ENCODE data around the gene PRKAR2B.
A peak's percentile ranks its signal among the peaks of the same experiment; 100 is the strongest.

The PRKAR2B gene

GRCh38 chr7:107196834-107197610 is 152.5 kb downstream of the PRKAR2B start:
- no peak for DNase-seq

GRCh38 chr7:107201795-107202450 is 157.4 kb downstream of the PRKAR2B start:
- peak; percentile 28 for DNase-seq

- DNase-seq = no peak
These were observed 159.1 kb downstream of the PRKAR2B start for GRCh38 chr7:107203607-107204006.

- peak; percentile 31 for DNase-seq
These were observed 161.6 kb downstream of the PRKAR2B start for GRCh38 chr7:107206136-107206535.

- no peak for DNase-seq
These were observed 162.2 kb downstream of the PRKAR2B start for GRCh38 chr7:107206706-107207105.

GRCh38 chr7:107207459-107207858 is 163.0 kb downstream of the PRKAR2B start:
- DNase-seq = no peak

GRCh38 chr7:107208024-107208521 is 163.6 kb downstream of the PRKAR2B start:
- DNase-seq = peak; percentile 73

GRCh38 chr7:107208563-107208962 is 164.1 kb downstream of the PRKAR2B start:
- no peak for DNase-seq

- no peak for DNase-seq
These were observed 165.1 kb downstream of the PRKAR2B start for GRCh38 chr7:107209565-107209964.

GRCh38 chr7:107210400-107210799 is 165.9 kb downstream of the PRKAR2B start:
- no peak for DNase-seq

Data from fibroblast of skin of scalp (primary cell).